H1 (cell line): Measurements from ENCODE around the gene HDHD3. TPM values are rescaled to one million over a fixed set of nuclear protein-coding genes. Genes with fewer than 3 reads are reported as not detected.

Source experiments
- HDAC2 ChIP-seq, 2 experiments: fragments of 300-600 bp in 1 of 2; sonication (generic) in 1 of 2; IDR thresholded peaks; 2 replicates each; pipeline ENCODE4 v1.6.1; 2011 to 2012; ENCODE audit warnings: low read depth in 2 of 2, low read length in 2 of 2, mild to moderate bottlenecking in 2 of 2, moderate library complexity in 2 of 2, borderline replicate concordance in 1 of 2, inconsistent platforms in 1 of 2
- SIRT6 ChIP-seq: IDR thresholded peaks from one replicate; pipeline ENCODE4 v1.7.1; 2012; ENCODE audit warnings: low read length, inconsistent platforms
- YY1 ChIP-seq: IDR thresholded peaks from 2 replicates; pipeline ENCODE4 v1.6.1; 2011; ENCODE audit warnings: low read depth, mild to moderate bottlenecking, low read length
- polyA plus RNA-seq, 7 experiments: library from polyadenylated mRNA; depleted of rRNA in 3 of 7; stranded (reverse) in 5 of 7; unstranded in 2 of 7; fragments of >200 nt in 5 of 7; fragments of 200-250 nt in 2 of 7; gene quantifications; 1 replicate in 5 of 7; 2 replicates in 1 of 7; 4 replicates in 1 of 7; pipeline versions ENCODE4 v1.2.1 to v1.2.3, GENCODE V29; 2011 to 2013; ENCODE audit warnings: missing spikeins in 2 of 7, mixed read lengths in 2 of 7
- total RNA-seq: library from RNA; stranded (reverse); fragmentation: NEBNext Ultra II Directional; extraction: Animal tissue kit (Norgen Biotek cat#: 25700); gene quantifications from 2 replicates; pipeline ENCODE4 v1.2.1, GENCODE V29; 2021

Gene HDHD3
- total and polyA plus RNA-seq, 2 of the 8 experiments (the other 6 are each of a cell fraction or from before 2014, with no cell fraction given), result 12.1 to 25.3 TPM

DNA sequence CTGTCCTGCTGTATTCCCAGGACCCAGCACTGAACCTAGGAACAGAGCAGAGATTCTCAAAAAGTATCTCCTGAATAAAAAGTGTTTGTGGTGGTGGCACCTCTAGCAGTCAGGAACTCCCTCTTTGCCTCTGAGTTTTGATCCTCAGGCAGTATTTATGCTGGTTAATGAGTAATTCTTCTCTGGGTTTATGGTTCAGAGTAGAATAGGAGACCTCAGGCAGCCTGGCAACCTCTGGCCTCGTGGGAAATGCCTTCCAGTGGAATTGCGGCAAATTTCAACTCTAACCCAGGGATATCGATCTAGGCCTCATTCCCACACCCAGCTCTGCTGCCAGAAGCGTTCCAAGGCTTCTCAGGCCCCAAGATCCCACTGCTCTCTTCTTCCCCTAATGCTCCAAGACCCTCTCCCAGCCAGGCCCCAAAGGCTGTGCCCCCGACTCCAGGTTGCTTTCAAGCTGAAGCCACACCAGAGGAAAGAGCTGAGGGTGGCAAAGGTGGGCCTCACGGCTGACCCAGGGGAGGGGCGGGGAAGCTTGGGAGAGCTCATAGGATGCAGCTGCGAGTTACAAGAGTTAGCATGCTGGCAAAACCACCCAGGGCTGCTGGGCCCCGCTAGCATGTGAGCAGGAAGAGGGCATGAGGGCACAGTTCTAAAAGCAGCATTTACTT lies 10.9 kb upstream of the HDHD3 start (continued):
- TF ChIP-seq SIRT6 (no peak), HDAC2 (IDR thresholded peaks at IDR 0.05; ENCODE audit: borderline replicate concordance in 1 of 2, low read depth in 2 of 2, low read length in 2 of 2) (no peak), YY1 (no peak)
